ENCODE results near the gene ZNF492. TPM values are rescaled to one million over a fixed set of nuclear protein-coding genes. Genes with fewer than 3 reads are reported as not detected.

The ZNF492 gene
- total RNA-seq, 1 donor from 2014 or later: not detected

GRCh38 chr19:22602631-22603272, 31.4 kb upstream of the ZNF492 start:
- no peak overlapping the region for H3K4me3 Mint-ChIP-seq (ENCODE audit: unreplicated experiment)
- peaks cover 16% of the 10 kb centered on the region for H3K27me3 Mint-ChIP-seq (ENCODE audit: unreplicated experiment)
- TF ChIP-seq CTCF (IDR thresholded peaks at IDR 0.05; ENCODE audit: partially characterized antibody, unreplicated experiment): no peak
- peaks cover 26% of the 10 kb centered on the region for H3K36me3 Mint-ChIP-seq (ENCODE audit: unreplicated experiment)
- H3K4me1 Mint-ChIP-seq (ENCODE audit: low read depth, unreplicated experiment): no peaks in the 10 kb centered on the region
- no peak for DNase-seq
- peaks cover 36% of the 10 kb centered on the region for H3K9me3 Mint-ChIP-seq (ENCODE audit: unreplicated experiment)
- H3K27ac Mint-ChIP-seq (ENCODE audit: unreplicated experiment): no peak overlapping the region

GRCh38 chr19:22603518-22604440, 30.3 kb upstream of the ZNF492 start:
- peaks cover 18% of the 10 kb centered on the region for H3K36me3 Mint-ChIP-seq (ENCODE audit: unreplicated experiment)
- no peak for DNase-seq
- no peak overlapping the region for H3K4me3 Mint-ChIP-seq (ENCODE audit: unreplicated experiment)
- H3K4me1 Mint-ChIP-seq (ENCODE audit: low read depth, unreplicated experiment): no peaks in the 10 kb centered on the region
- H3K27ac Mint-ChIP-seq (ENCODE audit: unreplicated experiment): no peak overlapping the region
- peaks cover 16% of the 10 kb centered on the region for H3K27me3 Mint-ChIP-seq (ENCODE audit: unreplicated experiment)
- peaks cover 31% of the 10 kb centered on the region for H3K9me3 Mint-ChIP-seq (ENCODE audit: unreplicated experiment)
- TF ChIP-seq CTCF (IDR thresholded peaks at IDR 0.05; ENCODE audit: partially characterized antibody, unreplicated experiment): no peak

DNA sequence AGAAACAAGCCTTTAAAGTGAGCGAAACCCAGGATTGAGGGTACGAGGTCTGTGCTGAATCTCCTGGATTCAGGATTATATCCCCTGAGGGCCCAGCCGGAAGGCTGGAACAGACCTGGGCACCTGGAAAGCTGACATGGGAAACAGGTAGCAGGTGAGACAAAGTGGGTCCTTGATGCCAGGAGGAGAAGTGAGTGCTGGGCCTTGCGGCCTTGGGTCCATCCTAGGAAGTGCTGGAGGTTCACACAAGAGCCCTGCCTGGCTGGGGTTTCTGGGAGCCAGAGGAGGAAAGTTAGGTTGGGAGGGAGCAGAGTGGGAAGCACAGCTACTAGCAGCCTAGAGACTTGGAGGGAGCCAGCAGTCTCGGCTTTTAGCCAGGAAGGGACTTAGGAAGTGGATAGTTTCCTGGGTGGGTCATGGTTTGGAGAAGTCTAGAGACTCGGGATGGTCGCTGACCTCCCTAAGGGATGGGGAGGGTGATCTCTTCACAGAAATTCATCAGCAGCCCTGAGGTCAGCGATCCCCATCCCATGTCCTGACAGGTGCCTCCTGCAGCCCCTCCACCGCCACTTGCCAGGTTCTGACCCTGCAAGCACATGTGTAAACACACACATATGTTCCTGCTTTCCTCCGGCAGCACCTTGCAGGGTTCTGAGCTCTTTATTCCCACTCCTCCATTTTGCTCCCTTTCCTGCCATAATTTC, 29.4 kb upstream of the ZNF492 start:
- Mint-ChIP-seq H3K27ac (ENCODE audit: unreplicated experiment) (no peak overlapping the region), H3K4me1 (ENCODE audit: low read depth, unreplicated experiment) (no peaks in the 10 kb centered on the region), H3K9me3 (ENCODE audit: unreplicated experiment) (peaks cover 35% of the 10 kb centered on the region), H3K27me3 (ENCODE audit: unreplicated experiment) (peaks cover 12% of the 10 kb centered on the region), H3K36me3 (ENCODE audit: unreplicated experiment) (peaks cover 10% of the 10 kb centered on the region), H3K4me3 (ENCODE audit: unreplicated experiment) (no peak overlapping the region)
- TF ChIP-seq CTCF (IDR thresholded peaks at IDR 0.05; ENCODE audit: partially characterized antibody, unreplicated experiment): no peak
- no peak for DNase-seq

DNA sequence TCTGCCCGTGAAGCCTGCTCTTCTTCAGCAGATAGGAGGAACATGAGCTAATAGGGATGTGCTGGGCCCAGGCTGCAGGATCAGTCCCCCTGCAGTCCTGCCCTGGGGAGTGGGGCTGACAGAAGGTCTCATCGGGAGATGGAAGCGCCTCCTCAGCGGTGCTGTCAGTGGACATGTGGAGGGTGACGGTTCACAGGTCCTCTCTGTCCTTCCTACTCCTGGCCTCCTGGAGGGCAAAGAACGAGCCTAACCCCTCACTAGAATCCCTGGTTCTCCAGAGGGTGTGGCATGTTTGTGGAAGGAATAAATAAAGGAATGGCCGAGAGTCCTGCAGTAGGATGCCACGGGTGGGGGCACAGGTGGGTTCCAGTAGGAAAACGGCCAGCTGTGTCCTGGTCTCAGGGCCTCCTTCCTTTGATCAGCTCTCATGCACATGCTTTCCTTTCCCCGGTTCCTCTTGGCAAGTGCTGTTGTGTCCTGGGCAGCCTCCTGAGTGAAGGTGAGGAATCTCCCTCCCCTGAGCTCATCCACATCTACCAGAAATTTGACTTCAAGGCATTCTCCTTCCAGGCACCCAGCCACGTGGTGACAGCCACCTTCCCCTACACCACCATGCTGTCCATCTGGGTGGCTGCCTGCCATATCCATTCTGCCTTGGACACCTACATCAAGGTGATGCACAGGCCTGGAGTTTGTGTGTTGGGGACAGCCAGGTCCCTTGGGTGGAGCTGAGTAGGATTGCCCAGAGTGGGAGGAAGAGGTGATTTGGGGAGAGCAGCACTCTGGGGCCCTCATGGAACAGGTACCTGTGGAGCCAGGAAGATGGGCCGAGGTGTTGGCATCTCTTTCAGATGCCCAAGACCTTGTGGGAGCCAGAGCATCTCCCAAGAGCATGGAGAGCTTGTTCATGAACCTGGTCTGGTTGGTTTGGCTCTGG, 28.6 kb upstream of the ZNF492 start:
- TF ChIP-seq CTCF (IDR thresholded peaks at IDR 0.05; ENCODE audit: partially characterized antibody, unreplicated experiment): no peak
- peaks cover 15% of the 10 kb centered on the region for H3K36me3 Mint-ChIP-seq (ENCODE audit: unreplicated experiment)
- H3K4me1 Mint-ChIP-seq (ENCODE audit: low read depth, unreplicated experiment): no peaks in the 10 kb centered on the region
- no peak overlapping the region for H3K4me3 Mint-ChIP-seq (ENCODE audit: unreplicated experiment)
- no peak overlapping the region for H3K27ac Mint-ChIP-seq (ENCODE audit: unreplicated experiment)
- H3K27me3 Mint-ChIP-seq (ENCODE audit: unreplicated experiment): peaks cover 17% of the 10 kb centered on the region
- H3K9me3 Mint-ChIP-seq (ENCODE audit: unreplicated experiment): peaks cover 39% of the 10 kb centered on the region
- no peak for DNase-seq

Data from glutamatergic neuron (in vitro differentiated cells).